Endothelial cell of umbilical vein (primary cell): ENCODE results near the gene TBC1D16. TPM values are rescaled to one million over a fixed set of nuclear protein-coding genes. Genes with fewer than 3 reads are reported as not detected.

Experiments used
- BruUV-seq: library from RNA; stranded (reverse); fragments of 400-500 nt; replicated peaks from 2 replicates; lab custom pipeline; 2021; lab: Mats Ljungman, UMichigan
- CTCF ChIA-PET: fragments of 300-600, 350-600 bp; sonication (Branson Sonifier 250); formaldehyde crosslinking; loops from one replicate; lab custom pipeline; 2021; ENCODE audit warnings: antibody characterized with exemption, inconsistent platforms; lab: Charles Lee
- POLR2A ChIA-PET: fragments of 300-600, 350-600 bp; sonication (Branson Sonifier 250); formaldehyde crosslinking; loops from one replicate; lab custom pipeline; 2021; ENCODE audit warnings: antibody characterized with exemption, inconsistent platforms; lab: Charles Lee
- DNase-seq: peaks from one replicate; pipeline ENCODE4 v3.0.0-alpha.2; 2011; ENCODE audit warnings: low read depth, low spot score
- FAIRE-seq: peaks from 2 replicates; lab custom pipeline; 2011; peaks lifted over from hg19 to GRCh38; lab: Jason Lieb, UNC
- H2AFZ ChIP-seq: 2 replicates; pipeline ENCODE4 v1.6.0; 2012; ENCODE audit warnings: low read depth, low read length, control low read depth, inconsistent platforms
- H3K27ac ChIP-seq: 2 replicates; pipeline ENCODE4 v1.5.1; 2011; ENCODE audit warnings: low read depth, mild to moderate bottlenecking, control low read depth, low read length, moderate library complexity; ENCODE audit not compliant: insufficient read depth
- H3K27me3 ChIP-seq, 2 experiments: 2 replicates each; pipeline versions ENCODE4 v1.6.0 to v1.6.1; 2011; ENCODE audit warnings: low read length in 2 of 2, mixed read lengths in 1 of 2; ENCODE audit not compliant: control insufficient read depth in 2 of 2, insufficient read depth in 2 of 2
- H3K36me3 ChIP-seq, 2 experiments: 2 replicates in 1 of 2; 3 replicates in 1 of 2; pipeline ENCODE4 v1.5.1; 2011; ENCODE audit warnings: low read length in 2 of 2, mild to moderate bottlenecking in 1 of 2, moderate library complexity in 1 of 2; ENCODE audit not compliant: control insufficient read depth in 2 of 2, insufficient read depth in 2 of 2; ENCODE audit errors: extremely low read depth in 1 of 2
- H3K4me1 ChIP-seq: 3 replicates; pipeline ENCODE4 v1.5.1; 2011; ENCODE audit warnings: mild to moderate bottlenecking, low read length; ENCODE audit not compliant: control insufficient read depth, insufficient read depth; ENCODE audit errors: extremely low read depth
- H3K4me2 ChIP-seq: 2 replicates; pipeline ENCODE4 v1.6.1; 2011; ENCODE audit warnings: low read length, control low read depth, mixed read lengths; ENCODE audit not compliant: insufficient read depth
- H3K4me3 ChIP-seq, 3 experiments: fragments of 200-600 bp in 1 of 3; sonication (generic), shearing (Covaris generic) in 1 of 3; replicated peaks in 1 of 3; 2 replicates each; pipeline ENCODE4 v1.5.1; 2011 to 2016; ENCODE audit warnings: control low read depth in 3 of 3, low read length in 3 of 3, mild to moderate bottlenecking in 2 of 3, inconsistent platforms in 1 of 3, low read depth in 1 of 3, moderate library complexity in 1 of 3; ENCODE audit not compliant: insufficient read depth in 1 of 3
- H3K79me2 ChIP-seq: 2 replicates; pipeline ENCODE4 v1.6.0; 2012; ENCODE audit warnings: low read length, inconsistent platforms; ENCODE audit not compliant: control insufficient read depth, insufficient read depth
- H3K9ac ChIP-seq: replicated peaks from 2 replicates; pipeline ENCODE3; 2011; ENCODE audit warnings: low read length, control low read depth; ENCODE audit not compliant: insufficient read depth; ENCODE audit errors: extremely low read depth
- H3K9me1 ChIP-seq: replicated peaks from 3 replicates; pipeline ENCODE4 v1.6.0; 2011; ENCODE audit warnings: mild to moderate bottlenecking, low read length; ENCODE audit not compliant: control insufficient read depth, insufficient read depth; ENCODE audit errors: extremely low read depth
- H3K9me3 ChIP-seq: replicated peaks from 2 replicates; pipeline ENCODE4 v1.5.1; 2012; ENCODE audit warnings: low read length, inconsistent platforms; ENCODE audit not compliant: control insufficient read depth, insufficient read depth
- H4K20me1 ChIP-seq: replicated peaks from 2 replicates; pipeline ENCODE3; 2011; ENCODE audit warnings: mild to moderate bottlenecking, low read length; ENCODE audit not compliant: control insufficient read depth, insufficient read depth; ENCODE audit errors: extremely low read depth
- EZH2 ChIP-seq: IDR thresholded peaks from 2 replicates; pipeline ENCODE4 v1.6.1; 2012; ENCODE audit warnings: borderline replicate concordance, low read depth, mild to moderate bottlenecking, moderate library complexity, low read length, inconsistent platforms; ENCODE audit not compliant: severe bottlenecking
- FOS ChIP-seq: IDR thresholded peaks from 2 replicates; pipeline ENCODE4 v1.6.1; 2011; ENCODE audit warnings: mild to moderate bottlenecking, low read length, moderate library complexity, borderline replicate concordance; ENCODE audit not compliant: insufficient read depth
- GATA2 ChIP-seq: IDR thresholded peaks from 2 replicates; pipeline ENCODE4 v1.7.0; 2011; ENCODE audit warnings: low read depth, mild to moderate bottlenecking, moderate library complexity, mixed read lengths, low read length; ENCODE audit not compliant: insufficient read length, insufficient read depth
- JUN ChIP-seq: IDR thresholded peaks from 2 replicates; pipeline ENCODE4 v1.6.1; 2011; ENCODE audit warnings: borderline replicate concordance, low read depth; ENCODE audit not compliant: insufficient read length, insufficient read depth
- MYC ChIP-seq: IDR thresholded peaks from one replicate; pipeline ENCODE4 v1.6.1; 2011; ENCODE audit warnings: mild to moderate bottlenecking, low read depth, low read length
- POLR2A ChIP-seq: IDR thresholded peaks from 2 replicates; pipeline ENCODE4 v1.6.1; 2012; ENCODE audit warnings: low read depth, mild to moderate bottlenecking, control low read depth, low read length
- POLR2AphosphoS5 ChIP-seq: IDR thresholded peaks from 2 replicates; pipeline ENCODE4 v1.6.1; 2012; ENCODE audit warnings: low read depth, mild to moderate bottlenecking, control low read depth, low read length, moderate library complexity; ENCODE audit not compliant: insufficient read depth
- dilution Hi-C: fragments of 300-500 bp; cut with MboI; formaldehyde crosslinking; loops from one replicate; pipeline ENCODE4 v1.15.0; 2019; ENCODE audit warnings: low sequenced_read_pairs; ENCODE audit not compliant: extremely low pct_ligation_motif_present
- intact Hi-C: fragments of 100-400 bp; cut with micrococcal nuclease; formaldehyde crosslinking; loops from one replicate; pipeline ENCODE4 v1.10.0; 2022
- polyA plus RNA-seq, 4 experiments: library from polyadenylated mRNA; depleted of rRNA in 3 of 4; stranded (reverse) in 3 of 4; unstranded in 1 of 4; fragments of >200 nt; gene quantifications; 2 replicates each; pipeline versions ENCODE4 v1.2.1 to v1.2.3, GENCODE V29; 2011 to 2012; ENCODE audit warnings: missing spikeins in 1 of 4
- total RNA-seq: library from RNA; stranded (reverse); gene quantifications from 2 replicates; pipeline ENCODE4 v1.2.3, GENCODE V29; 2021
- TF ChIP-seq, protein P1 (sequence below): IDR thresholded peaks from 2 replicates; pipeline ENCODE4 v1.6.1; 2011; ENCODE audit not compliant: insufficient read depth, insufficient read length
- TF ChIP-seq, protein P2 (sequence below), 2 donors: IDR thresholded peaks; 1 replicate in 1 of 2; 2 replicates in 1 of 2; pipeline ENCODE4 v1.5.1; 2011; ENCODE audit warnings: low read length in 2 of 2, mild to moderate bottlenecking in 2 of 2, moderate library complexity in 2 of 2, control low read depth in 1 of 2, inconsistent platforms in 1 of 2, low read depth in 1 of 2; ENCODE audit not compliant: insufficient read depth in 1 of 2; ENCODE audit errors: extremely low read depth in 1 of 2

TBC1D16 gene
- total and polyA plus RNA-seq, 2 donors (not counting 3 experiments of a cell fraction or from before 2014, with no cell fraction given), result 12.9 to 48.6 TPM

DNA sequence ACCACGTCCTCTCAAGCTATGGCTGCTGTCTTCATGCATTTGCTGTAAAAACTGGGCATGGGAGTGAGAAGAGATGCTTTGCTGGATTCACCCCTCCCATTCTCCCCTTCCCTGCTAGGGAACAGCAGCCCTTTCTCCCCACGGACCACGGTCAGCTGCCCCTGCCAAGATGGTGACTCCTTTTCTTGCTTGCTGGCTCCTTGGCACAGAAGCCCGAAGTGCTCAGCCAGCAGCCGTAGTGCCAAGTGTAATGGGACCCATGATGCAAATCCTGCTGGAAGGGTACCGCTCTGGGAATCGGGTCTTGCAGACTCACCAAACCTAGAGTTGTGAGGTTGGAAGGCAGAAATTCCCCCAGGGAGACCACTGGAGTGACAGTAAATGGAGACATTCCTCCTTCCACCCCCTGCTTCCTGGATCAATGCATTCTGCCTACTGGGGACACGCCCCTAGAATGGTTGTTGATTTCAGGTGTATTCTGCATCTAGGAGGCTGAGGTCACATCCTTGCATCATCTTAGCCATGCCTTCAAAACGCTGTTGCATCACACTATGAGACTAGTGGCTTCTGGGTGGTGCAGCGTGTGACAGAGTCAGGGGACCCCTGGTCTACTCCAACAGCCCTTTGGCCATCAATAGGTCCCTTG lies 133.4 kb downstream of the TBC1D16 start:
- H3K79me2 ChIP-seq, result no peaks in the 10 kb centered on the region
- H3K9ac ChIP-seq, result no peak overlapping the region
- ChIA-PET POLR2A (no interaction called here), CTCF (interaction anchor here (1.8 kb wide), 1 partner anchor 18 kb away, joined by 5 read pairs; no protein-coding TSS in a partner anchor)
- no peaks in the 10 kb centered on the region for H3K4me1 ChIP-seq
- no peak overlapping the region for H3K27ac ChIP-seq
- H3K36me3 ChIP-seq, result no peaks in the 10 kb centered on the region
- H2AFZ ChIP-seq, result no peak overlapping the region
- intact Hi-C loops (no loop called here), dilution Hi-C loops (no loop called here)
- H4K20me1 ChIP-seq, result no peaks in the 10 kb centered on the region
- DNase-seq (no peak), FAIRE-seq (no peak)
- H3K4me2 ChIP-seq, result no peak overlapping the region
- H3K9me1 ChIP-seq, result no peaks in the 10 kb centered on the region
- no TSS peak for BruUV-seq
- H3K4me3 ChIP-seq, result no peak overlapping the region
- TF ChIP-seq EZH2 (no peak), MYC (no peak), GATA2 (no peak), JUN (no peak), POLR2A (no peak), POLR2AphosphoS5 (no peak), FOS (no peak)
- TF ChIP-seq, protein P1, sequence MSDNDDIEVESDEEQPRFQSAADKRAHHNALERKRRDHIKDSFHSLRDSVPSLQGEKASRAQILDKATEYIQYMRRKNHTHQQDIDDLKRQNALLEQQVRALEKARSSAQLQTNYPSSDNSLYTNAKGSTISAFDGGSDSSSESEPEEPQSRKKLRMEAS, result no peak
- TF ChIP-seq, protein P2, sequence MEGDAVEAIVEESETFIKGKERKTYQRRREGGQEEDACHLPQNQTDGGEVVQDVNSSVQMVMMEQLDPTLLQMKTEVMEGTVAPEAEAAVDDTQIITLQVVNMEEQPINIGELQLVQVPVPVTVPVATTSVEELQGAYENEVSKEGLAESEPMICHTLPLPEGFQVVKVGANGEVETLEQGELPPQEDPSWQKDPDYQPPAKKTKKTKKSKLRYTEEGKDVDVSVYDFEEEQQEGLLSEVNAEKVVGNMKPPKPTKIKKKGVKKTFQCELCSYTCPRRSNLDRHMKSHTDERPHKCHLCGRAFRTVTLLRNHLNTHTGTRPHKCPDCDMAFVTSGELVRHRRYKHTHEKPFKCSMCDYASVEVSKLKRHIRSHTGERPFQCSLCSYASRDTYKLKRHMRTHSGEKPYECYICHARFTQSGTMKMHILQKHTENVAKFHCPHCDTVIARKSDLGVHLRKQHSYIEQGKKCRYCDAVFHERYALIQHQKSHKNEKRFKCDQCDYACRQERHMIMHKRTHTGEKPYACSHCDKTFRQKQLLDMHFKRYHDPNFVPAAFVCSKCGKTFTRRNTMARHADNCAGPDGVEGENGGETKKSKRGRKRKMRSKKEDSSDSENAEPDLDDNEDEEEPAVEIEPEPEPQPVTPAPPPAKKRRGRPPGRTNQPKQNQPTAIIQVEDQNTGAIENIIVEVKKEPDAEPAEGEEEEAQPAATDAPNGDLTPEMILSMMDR (IDR thresholded peaks at IDR 0.05; ENCODE audit: extremely low read depth in 1 of 2, insufficient read depth in 1 of 2, low read depth in 1 of 2, low read length in 2 of 2), result no peak
- H3K27me3 ChIP-seq, result peaks cover 0 to 5% of the 10 kb centered on the region in 2 experiments
- H3K9me3 ChIP-seq, result no peaks in the 10 kb centered on the region
